Activated CD8-positive, alpha-beta memory T cell treated with anti-CD3 and anti-CD28 coated beads, Interleukin-2, amount 50 U/mL, for 24 hours (primary cell): Measurements from ENCODE around the gene F7.

Experiments
- DNase-seq: peaks from one replicate; pipeline ENCODE4 v3.0.0-alpha.2; 2020; ENCODE audit errors: extremely low read depth

The F7 gene

GRCh38 chr13:113086991-113087922, 18.3 kb upstream of the F7 start:
- DNase-seq: no peak

DNA sequence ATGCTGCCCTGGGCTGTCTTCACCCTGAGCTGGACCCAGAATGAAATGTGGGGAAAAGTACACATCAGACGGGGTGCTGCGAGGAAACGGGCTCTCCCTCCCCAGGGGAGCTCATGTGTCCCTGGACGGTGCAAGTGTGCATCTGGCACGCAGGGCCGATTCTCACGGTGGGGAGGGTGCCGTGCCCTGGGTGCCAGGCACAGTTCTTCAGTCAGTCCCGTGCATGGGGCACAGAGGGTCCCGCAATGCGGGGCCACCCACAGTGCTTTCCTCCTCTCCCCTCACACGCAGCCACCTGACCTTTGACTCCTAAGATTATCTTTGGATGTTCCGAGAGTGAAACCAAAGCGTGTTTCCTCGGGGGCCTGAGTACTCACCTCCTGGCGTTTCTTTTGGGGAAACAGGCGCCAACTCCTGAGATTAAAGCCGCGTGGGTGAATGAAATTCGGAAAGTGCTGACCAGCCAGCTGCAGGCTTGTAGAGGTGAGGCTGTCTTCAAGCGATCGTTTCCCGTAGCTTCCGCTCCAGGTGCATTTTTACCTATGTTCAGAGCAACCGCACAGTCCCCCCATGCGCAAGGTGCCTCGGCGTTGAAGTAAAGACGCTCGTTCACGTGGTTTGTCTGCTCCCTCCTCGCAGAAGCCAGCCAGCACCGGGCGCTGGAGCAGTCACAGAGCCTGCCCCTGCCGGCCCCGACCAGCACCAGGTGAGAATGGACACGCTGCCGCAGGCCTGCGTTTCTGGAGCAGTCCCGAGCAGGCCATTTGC, 17.5 kb upstream of the F7 start:
- DNase-seq: no peak

DNA sequence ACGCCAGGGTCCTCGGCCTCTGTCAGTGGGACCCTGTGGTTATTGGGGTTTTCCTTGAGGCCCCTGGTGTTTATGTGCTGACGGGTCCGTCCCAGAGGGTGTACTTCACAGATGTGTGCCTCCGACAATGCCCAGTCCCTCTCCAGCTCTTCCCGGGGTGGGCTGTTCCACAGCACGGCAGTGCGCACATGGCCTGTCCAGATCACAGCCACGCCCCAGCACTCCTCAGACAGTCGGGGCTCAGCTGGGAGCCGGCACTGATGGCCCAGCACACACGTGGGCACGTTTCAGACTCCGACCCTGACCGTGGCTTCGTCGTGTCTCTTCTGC, 16.9 kb upstream of the F7 start:
- DNase-seq: no peak

- no peak for DNase-seq
Measured at GRCh38 chr13:113089693-113090414, 15.7 kb upstream of the F7 start.

DNA sequence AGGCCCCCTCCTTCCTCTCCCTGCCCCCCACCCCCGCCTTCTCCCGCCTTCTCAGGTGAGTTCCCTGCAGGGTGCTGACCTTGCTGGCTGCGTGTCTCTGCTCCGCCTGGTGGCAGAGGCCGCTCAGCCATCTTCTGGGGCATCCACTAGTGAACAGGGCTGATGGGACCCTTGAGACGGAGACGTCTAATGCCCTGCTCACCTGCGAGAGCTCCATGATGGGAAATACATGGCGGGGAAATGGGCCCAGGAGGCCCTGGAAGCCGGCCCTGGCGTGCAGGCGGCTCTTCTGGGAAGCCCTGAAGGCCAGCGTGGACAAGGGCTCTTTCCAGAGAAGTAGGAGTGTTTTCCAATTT, 15.2 kb upstream of the F7 start:
- no peak for DNase-seq

- DNase-seq: no peak
Measured at GRCh38 chr13:113090806-113091205, 14.8 kb upstream of the F7 start.

- DNase-seq: no peak
Measured at GRCh38 chr13:113091211-113091771, 14.3 kb upstream of the F7 start.

DNA sequence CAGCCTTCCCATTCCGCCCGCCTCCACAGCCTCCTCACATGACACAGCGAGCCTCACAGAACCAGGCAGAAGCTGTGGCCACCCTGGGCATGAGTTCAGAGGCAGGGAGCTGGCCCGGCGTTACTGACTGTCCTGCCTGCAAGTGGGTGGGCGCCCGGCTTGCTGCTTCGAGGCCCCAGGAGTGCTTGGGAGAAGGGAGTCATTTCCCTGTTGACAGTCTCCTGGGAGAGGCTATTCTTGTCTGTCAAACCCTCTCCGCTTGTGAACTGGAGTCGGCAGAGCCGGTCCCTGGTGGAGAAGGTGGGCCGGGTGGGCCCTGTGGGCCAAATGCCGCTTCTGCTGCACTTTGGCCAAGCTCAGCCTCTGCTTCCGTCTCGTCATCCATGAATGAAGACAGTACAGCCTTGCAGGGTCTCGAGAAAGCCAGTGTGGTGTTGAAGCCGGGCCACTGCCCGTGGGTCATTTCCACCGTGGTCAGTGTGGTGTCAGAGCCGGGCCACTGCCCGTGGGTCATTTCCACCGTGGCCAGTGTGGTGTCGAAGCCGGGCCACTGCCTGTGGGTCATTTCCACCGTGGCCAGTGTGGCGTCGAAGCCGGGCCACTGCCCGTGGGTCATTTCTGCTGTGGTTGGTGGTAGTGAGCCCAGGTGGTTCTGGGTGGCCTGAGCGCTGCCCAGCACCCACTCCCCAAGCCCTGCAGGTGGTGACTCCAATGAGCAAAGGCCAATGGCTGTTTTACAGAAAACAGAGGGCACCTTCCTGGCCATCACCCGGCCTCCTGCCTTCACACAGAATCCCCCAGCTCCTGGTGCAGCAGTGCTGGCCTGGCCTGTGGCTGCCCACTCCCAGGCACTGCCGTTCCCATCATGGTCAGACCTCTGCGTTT, 13.5 kb upstream of the F7 start:
- no peak for DNase-seq

- no peak for DNase-seq
Measured at GRCh38 chr13:113092776-113093579, 12.6 kb upstream of the F7 start.

DNA sequence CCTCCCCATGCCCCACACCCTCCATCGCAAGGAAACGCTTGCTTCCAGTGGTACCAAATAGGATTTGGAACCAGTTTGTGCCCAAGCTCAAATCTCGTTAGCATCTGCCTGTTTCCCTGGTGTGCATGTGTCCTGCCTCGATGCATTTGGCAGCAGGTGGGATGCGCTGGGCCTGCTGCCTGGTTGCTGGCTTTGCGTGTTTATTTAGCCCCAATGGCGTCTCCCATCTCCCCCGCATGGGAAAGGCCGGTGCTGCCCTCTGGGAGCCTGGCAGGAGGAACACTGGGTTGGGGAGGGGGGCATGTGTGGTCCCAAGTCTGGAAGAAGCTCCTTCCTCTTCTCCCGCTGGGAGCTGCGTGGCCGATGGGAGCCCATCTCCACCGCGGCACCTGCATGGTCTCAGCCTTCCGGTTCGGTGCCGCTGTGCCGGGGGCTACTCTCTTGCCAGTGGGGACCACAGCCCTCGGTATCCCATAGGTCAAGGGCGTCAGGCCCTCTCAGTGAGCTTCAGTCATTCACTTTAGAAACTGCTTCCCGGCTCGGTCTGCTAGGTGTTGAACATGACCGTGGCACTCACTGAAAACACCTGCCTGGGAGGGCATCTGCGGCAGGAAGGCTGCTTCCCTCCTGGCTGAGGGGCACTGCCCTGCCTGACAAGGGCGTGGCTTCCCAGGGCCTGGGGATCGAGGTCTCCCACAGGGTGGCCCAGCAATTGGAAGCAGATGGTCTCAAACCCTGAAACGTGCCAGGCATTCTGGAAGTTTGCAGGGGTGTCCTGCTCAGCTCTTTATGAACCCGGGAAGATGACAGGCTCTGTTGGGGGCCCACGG, 11.8 kb upstream of the F7 start:
- no peak for DNase-seq

DNA sequence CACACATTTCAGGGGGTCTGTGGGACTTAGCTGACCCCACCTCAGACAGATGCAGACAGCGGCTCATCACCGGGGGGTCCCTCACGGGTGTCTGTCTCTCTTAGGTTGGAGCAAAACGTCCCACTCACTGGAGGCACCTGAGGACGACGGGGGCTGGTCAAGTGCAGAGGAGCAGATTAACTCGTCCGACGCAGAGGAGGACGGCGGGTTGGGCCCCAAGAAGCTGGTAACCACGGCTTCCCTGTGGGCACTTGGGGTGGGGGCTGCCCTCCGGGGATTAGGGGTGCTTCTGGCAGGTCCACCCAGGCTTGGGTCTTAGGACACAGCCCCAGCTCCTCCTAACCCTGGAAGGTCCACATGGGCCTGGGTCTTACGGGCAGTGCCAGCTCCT, 11.2 kb upstream of the F7 start:
- DNase-seq: no peak

DNA sequence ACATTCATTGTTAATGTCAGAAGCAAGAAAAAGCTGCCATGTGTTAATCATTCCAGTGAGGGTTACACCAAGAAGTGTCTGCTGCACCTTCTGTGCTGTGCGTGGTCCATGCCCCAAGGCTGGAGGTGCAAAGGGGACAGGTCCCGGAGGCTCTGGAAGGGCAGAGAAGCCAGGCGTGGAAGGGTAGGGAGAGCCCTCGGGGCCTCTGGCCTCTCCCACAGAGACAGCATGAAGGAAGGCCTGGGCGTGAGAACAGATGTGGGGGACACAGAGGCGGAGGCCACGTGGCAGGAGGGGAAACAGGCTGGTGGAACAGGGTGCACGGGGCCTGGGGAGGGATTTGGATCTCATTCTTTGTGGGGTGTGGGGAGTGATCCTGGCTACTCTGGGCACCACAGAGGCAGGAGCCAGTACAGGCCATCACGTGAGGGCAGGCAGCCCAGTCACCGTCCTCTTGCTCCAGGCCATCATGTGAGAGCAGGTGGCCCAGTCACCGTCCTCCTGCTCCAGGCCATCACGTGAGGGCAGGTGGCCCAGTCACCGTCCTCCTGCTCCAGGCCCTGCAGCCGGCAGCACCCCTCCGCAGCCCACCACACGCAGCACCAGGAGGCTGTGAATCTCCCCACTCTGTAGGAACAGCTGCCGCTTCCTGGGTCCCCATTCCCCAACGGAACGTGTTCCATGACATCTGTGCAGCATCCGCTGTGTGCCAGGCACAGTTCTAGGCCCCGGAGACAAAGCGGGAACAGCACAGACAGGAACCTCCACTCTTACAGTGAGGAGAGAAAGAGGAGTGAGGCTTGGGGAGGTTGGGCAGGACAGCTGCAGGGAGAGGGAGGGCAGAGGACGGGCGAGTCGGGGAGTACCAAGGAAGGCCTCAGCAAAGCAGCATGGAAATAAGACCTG, 10.2 kb upstream of the F7 start:
- no peak for DNase-seq

GRCh38 chr13:113096052-113096744, 9.4 kb upstream of the F7 start:
- no peak for DNase-seq

DNA sequence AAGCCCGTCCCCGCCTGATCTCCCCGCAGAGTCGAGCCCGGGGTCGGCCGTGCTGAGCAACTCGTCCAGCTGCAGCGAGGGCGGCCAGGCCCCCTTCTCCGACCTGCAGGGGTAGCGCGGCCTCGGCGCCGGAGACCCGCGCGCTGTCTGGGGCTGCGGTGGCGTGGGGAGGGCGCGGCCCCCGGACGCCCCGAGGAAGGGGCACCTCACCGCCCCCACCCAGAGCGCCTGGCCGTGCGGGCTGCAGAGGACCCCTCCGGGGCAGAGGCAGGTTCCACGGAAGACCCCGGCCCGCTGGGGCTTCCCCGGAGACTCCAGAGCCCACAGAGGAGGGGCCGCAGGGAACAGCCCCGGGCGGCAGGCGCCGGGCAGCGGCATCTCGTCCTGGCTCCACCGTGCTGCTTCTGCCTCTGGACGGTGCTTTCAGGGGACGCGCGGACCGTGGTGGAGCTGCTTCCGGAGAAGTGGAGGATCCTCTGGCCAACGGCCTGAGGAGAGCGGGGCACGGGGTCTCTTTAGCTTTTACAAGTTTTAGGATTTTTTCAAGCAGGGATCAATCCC, 8.8 kb upstream of the F7 start:
- no peak for DNase-seq

GRCh38 chr13:113097651-113098050, 7.9 kb upstream of the F7 start:
- no peak for DNase-seq

DNA sequence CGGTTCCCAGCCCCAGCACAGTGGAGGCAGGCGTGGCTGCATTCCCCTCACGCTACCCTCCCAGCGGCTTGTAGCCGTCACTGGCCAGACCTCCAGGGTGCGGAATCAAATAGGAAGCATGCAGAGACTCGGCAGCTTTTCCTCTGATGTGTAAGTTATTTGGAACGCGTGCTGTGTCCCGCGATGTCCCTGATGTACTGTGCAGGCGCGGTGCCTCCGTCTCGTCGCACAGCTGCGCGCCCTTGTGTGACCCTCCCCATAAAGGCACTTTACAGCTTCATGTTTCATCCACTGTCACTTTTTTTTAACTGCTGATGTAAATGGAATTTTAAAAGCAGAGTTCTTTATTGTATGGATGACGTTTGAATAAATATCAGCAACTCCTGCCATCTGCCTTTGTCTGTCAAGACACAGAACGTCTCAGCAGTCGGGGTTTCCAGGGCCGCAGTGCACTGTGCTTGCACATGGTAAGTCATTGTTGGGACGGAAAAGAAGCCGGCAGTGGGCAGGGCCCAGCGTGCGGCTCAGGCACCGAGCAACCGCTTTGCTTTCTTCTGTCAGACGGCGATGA, 7.3 kb upstream of the F7 start:
- DNase-seq: no peak

- no peak for DNase-seq
Measured at GRCh38 chr13:113099142-113099541, 6.4 kb upstream of the F7 start.
